GM12892 (cell line): ENCODE measurements around the gene TXK.

ENCODE experiments used
- POLR2A ChIP-seq: IDR thresholded peaks from 2 replicates; pipeline ENCODE4 v1.6.1; 2011; ENCODE audit warnings: low read depth, low read length, control low read depth
- POLR2AphosphoS5 ChIP-seq: IDR thresholded peaks from 2 replicates; pipeline ENCODE4 v1.6.1; 2011; ENCODE audit warnings: low read depth, low read length, control low read depth
- TAF1 ChIP-seq: IDR thresholded peaks from 2 replicates; pipeline ENCODE4 v1.6.1; 2011; ENCODE audit warnings: low read depth, mild to moderate bottlenecking, control low read depth, low read length, borderline replicate concordance

DNA sequence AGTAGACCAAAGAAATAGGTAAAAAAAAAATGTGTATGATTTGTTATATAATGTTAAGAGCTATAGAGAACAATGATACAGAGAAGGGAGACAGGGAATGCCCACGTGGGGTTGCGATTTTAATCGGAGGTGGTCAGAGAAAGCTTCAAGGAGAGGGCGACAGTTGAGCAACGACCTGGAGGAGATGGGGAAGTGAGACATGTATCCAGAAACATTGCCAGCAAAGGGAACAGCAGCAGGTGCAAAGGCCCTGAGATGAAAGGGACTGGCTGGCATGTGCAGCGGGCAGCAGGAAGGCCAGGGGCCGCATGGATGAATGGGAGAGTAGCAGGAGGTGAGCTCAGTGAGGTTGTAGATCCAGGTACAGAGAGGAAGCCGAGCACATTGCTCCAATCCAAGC lies 84.6 kb downstream of the TXK start:
- TF ChIP-seq POLR2A (no peak), POLR2AphosphoS5 (no peak), TAF1 (no peak)
